Measurements from ENCODE around the gene LMAN2L.
"Not testable (repeated sequence)": the region's sequence is repeated elsewhere in the genome, so short reads cannot be mapped to it uniquely, and the experiment has no call there.

Gene LMAN2L

DNA sequence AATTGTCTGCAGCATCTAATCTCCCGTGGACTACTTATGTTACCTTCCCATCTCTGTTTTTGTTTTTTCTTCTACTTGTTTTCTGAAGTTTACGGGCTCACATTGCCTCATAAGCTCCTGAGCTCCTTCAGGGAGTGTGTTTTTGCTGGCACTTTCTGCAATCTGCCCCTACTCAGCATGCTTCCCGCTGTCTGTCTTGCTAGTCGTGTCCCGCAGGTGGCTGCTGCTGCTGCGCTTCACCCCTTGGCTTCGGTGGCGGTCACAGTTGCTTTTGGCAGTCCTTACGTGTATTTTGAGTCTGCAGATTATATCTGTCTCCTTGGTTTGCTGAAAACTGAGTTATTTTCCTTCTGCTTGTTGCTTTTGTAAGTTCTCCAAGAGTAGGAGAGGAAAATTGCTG lies 60.0 kb downstream of the LMAN2L start:
- Histone ChIP-seq H3K27me3 (ENCODE audit: control insufficient read depth, insufficient read depth, low read length) (no peaks in the 10 kb centered on the region), H3K4me3 (ENCODE audit: low read depth, low read length) (peak overlapping the region; percentile 27), H3K27ac (no peak overlapping the region), H3K36me3 (ENCODE audit: control insufficient read depth, insufficient read depth, low read length) (no peaks in the 10 kb centered on the region), H3K9ac (no peak overlapping the region), H2AFZ (peak overlapping the region; percentile 66), H3K4me2 (ENCODE audit: low read length) (peak overlapping the region; percentile 59), H3K9me3 (ENCODE audit: control insufficient read depth, low read length) (no peaks in the 10 kb centered on the region), H3K79me2 (no peaks in the 10 kb centered on the region), H3K4me1 (peaks cover 7% of the 10 kb centered on the region)
- TF ChIP-seq CTCF (IDR thresholded peaks at IDR 0.05), result no peak

- Histone ChIP-seq H3K79me2 (no peaks in the 10 kb centered on the region), H3K4me2 (ENCODE audit: low read length) (no peak overlapping the region), H3K36me3 (ENCODE audit: control insufficient read depth, insufficient read depth, low read length) (no peaks in the 10 kb centered on the region), H2AFZ (no peak overlapping the region), H3K27ac (no peak overlapping the region), H3K27me3 (ENCODE audit: control insufficient read depth, insufficient read depth, low read length) (no peaks in the 10 kb centered on the region), H3K9ac (no peak overlapping the region), H3K4me3 (ENCODE audit: low read depth, low read length) (no peak overlapping the region), H3K9me3 (ENCODE audit: control insufficient read depth, low read length) (no peaks in the 10 kb centered on the region), H3K4me1 (no peaks in the 10 kb centered on the region)
- TF ChIP-seq CTCF (IDR thresholded peaks at IDR 0.05), result no peak
Observed at GRCh38 chr2:96669539-96670215, 70.2 kb downstream of the LMAN2L start.

- Histone ChIP-seq H3K36me3 (ENCODE audit: control insufficient read depth, insufficient read depth, low read length) (no peaks in the 10 kb centered on the region), H3K4me1 (no peaks in the 10 kb centered on the region), H3K9ac (no peak overlapping the region), H3K79me2 (no peaks in the 10 kb centered on the region), H3K4me2 (ENCODE audit: low read length) (no peak overlapping the region), H3K4me3 (ENCODE audit: low read depth, low read length) (no peak overlapping the region), H3K27me3 (ENCODE audit: control insufficient read depth, insufficient read depth, low read length) (no peaks in the 10 kb centered on the region), H2AFZ (no peak overlapping the region), H3K27ac (no peak overlapping the region), H3K9me3 (ENCODE audit: control insufficient read depth, low read length) (no peaks in the 10 kb centered on the region)
- no peak for TF ChIP-seq CTCF (IDR thresholded peaks at IDR 0.05)
Observed at GRCh38 chr2:96668771-96669170, 71.1 kb downstream of the LMAN2L start.

- H3K27me3 ChIP-seq (ENCODE audit: control insufficient read depth, insufficient read depth, low read length); H3K4me2 ChIP-seq (ENCODE audit: low read length); H3K9ac ChIP-seq: not testable (repeated sequence)
Observed at GRCh38 chr2:96665717-96666116, 74.1 kb downstream of the LMAN2L start.

DNA sequence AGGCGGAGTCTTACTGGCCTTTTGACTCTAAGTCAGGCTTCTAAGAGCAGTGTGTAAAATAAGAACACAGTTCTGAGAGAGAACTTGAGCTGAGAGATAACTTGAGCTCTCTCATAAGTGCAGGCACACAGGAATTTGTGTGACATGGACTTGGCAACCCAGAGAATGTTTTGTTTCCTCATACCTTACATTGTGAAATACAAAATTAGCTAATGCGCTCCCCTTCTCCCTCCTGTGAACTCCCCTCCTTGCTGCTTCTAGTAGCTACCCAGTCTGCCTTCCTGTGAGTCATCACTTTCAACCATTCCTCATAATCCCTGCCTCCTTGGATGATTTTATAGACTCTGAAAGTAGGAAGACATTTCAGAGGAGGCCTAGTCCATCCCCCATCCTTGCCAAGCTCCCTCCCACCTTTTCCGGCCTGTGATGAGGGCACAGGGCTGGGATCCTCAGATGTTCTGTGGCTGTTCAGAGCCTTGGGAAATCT lies 74.7 kb downstream of the LMAN2L start:
- H3K27me3 ChIP-seq (ENCODE audit: control insufficient read depth, insufficient read depth, low read length), result no peaks in the 10 kb centered on the region
- H3K79me2 ChIP-seq, result no peaks in the 10 kb centered on the region
- H3K4me1 ChIP-seq, result no peaks in the 10 kb centered on the region
- no peak overlapping the region for H3K27ac ChIP-seq
- no peak overlapping the region for H2AFZ ChIP-seq
- H3K9me3 ChIP-seq (ENCODE audit: control insufficient read depth, low read length), result no peaks in the 10 kb centered on the region
- H3K4me3 ChIP-seq (ENCODE audit: low read depth, low read length), result no peak overlapping the region
- no peak overlapping the region for H3K4me2 ChIP-seq (ENCODE audit: low read length)
- H3K36me3 ChIP-seq (ENCODE audit: control insufficient read depth, insufficient read depth, low read length), result no peaks in the 10 kb centered on the region
- no peak for TF ChIP-seq CTCF (IDR thresholded peaks at IDR 0.05)
- H3K9ac ChIP-seq, result no peak overlapping the region

More at GRCh38 chr2:96665717-96666116, 74.1 kb downstream of the LMAN2L start:
- H3K36me3 ChIP-seq (ENCODE audit: control insufficient read depth, insufficient read depth, low read length); H3K27ac ChIP-seq; H2AFZ ChIP-seq; H3K4me1 ChIP-seq; H3K9me3 ChIP-seq (ENCODE audit: control insufficient read depth, low read length); H3K4me3 ChIP-seq (ENCODE audit: low read depth, low read length); H3K79me2 ChIP-seq: not testable (repeated sequence)

Measured in parathyroid adenoma (tissue), 2 donors.